IMR-90 (cell line): ENCODE data around the gene STK10. TPM values are rescaled to one million over a fixed set of nuclear protein-coding genes. Genes with fewer than 3 reads are reported as not detected.

Source experiments
- ATAC-seq: fragments of 200-7000 bp; cut with Tn5 transposase; 2 replicates; pipeline ENCODE4 v1.9.1; 2020; ENCODE audit warnings: low read depth, mild to moderate bottlenecking, moderate library complexity
- Bru-seq: library from RNA; stranded (reverse); fragments of 400-500 nt; gene quantifications from one replicate; lab custom pipeline; 2021; lab: Mats Ljungman, UMichigan
- BruChase-seq, 2 experiments: library from RNA; stranded (reverse); fragments of 400-500 nt; gene quantifications; one replicate each; lab custom pipeline; 2021; lab: Mats Ljungman, UMichigan
- BruUV-seq: library from RNA; stranded (reverse); fragments of 400-500 nt; replicated peaks from 2 replicates; lab custom pipeline; 2021; lab: Mats Ljungman, UMichigan
- CTCF ChIA-PET: fragments of 300-600 bp; formaldehyde crosslinking; extraction: SDS; loops from one replicate; lab custom pipeline; 2021; ENCODE audit warnings: antibody characterized with exemption; lab: Yijun Ruan, JAX
- POLR2A ChIA-PET: fragments of 300-600 bp; sonication (Branson Sonifier 250); formaldehyde crosslinking; loops from one replicate; lab custom pipeline; 2022; ENCODE audit warnings: antibody characterized with exemption; ENCODE audit not compliant: unreplicated experiment; lab: Charles Lee
- DNase-seq: peaks from one replicate; pipeline ENCODE4 v3.0.0; 2013
- H2AFZ ChIP-seq: replicated peaks from 2 replicates; pipeline ENCODE3; 2013; ENCODE audit warnings: low read length, mild to moderate bottlenecking; ENCODE audit not compliant: poor library complexity
- H2AK5ac ChIP-seq: 2 replicates; pipeline ENCODE4 v1.6.1; 2013; ENCODE audit warnings: low read depth, low read length, inconsistent platforms
- H2AK9ac ChIP-seq: replicated peaks from 2 replicates; pipeline ENCODE3; 2013; ENCODE audit warnings: mild to moderate bottlenecking, low read depth, low read length, moderate library complexity; ENCODE audit not compliant: poor library complexity
- H2BK120ac ChIP-seq: 2 replicates; pipeline ENCODE4 v1.6.1; 2013; ENCODE audit warnings: low read depth, low read length, inconsistent platforms
- H2BK15ac ChIP-seq: 3 replicates; pipeline ENCODE4 v1.6.1; 2013; ENCODE audit warnings: low read depth, low read length, inconsistent platforms
- H2BK20ac ChIP-seq: 2 replicates; pipeline ENCODE4 v1.6.1; 2013; ENCODE audit warnings: low read depth, mild to moderate bottlenecking, inconsistent platforms, low read length, moderate library complexity
- H2BK5ac ChIP-seq: 2 replicates; pipeline ENCODE4 v1.6.1; 2013; ENCODE audit warnings: mild to moderate bottlenecking, low read depth, low read length, inconsistent platforms; ENCODE audit not compliant: poor library complexity, severe bottlenecking
- H3K14ac ChIP-seq: replicated peaks from 2 replicates; pipeline ENCODE4 v1.6.1; 2013; ENCODE audit warnings: low read depth, low read length, inconsistent platforms
- H3K18ac ChIP-seq: 2 replicates; pipeline ENCODE4 v1.6.1; 2013; ENCODE audit warnings: low read depth, low read length, control low read depth
- H3K23ac ChIP-seq: 2 replicates; pipeline ENCODE4 v1.6.1; 2013; ENCODE audit warnings: low read depth, low read length, inconsistent platforms
- H3K27ac ChIP-seq: 2 replicates; pipeline ENCODE4 v1.5.1; 2013; ENCODE audit warnings: mild to moderate bottlenecking, control low read depth, low read length; ENCODE audit not compliant: insufficient read depth
- H3K27me3 ChIP-seq: 2 replicates; pipeline ENCODE4 v1.6.1; 2013; ENCODE audit warnings: low read length; ENCODE audit not compliant: control insufficient read depth, insufficient read depth
- H3K36me3 ChIP-seq: 2 replicates; pipeline ENCODE4 v1.6.1; 2013; ENCODE audit warnings: low read length, mixed read lengths; ENCODE audit not compliant: control insufficient read depth, insufficient read depth
- H3K4ac ChIP-seq: 2 replicates; pipeline ENCODE4 v1.6.1; 2013; ENCODE audit warnings: low read depth, low read length, inconsistent platforms
- H3K4me1 ChIP-seq: 2 replicates; pipeline ENCODE4 v1.6.1; 2013; ENCODE audit warnings: low read length, mixed read lengths; ENCODE audit not compliant: control insufficient read depth, insufficient read depth
- H3K4me2 ChIP-seq: 2 replicates; pipeline ENCODE4 v1.6.1; 2013; ENCODE audit warnings: low read depth, mild to moderate bottlenecking, control low read depth, low read length, moderate library complexity
- H3K4me3 ChIP-seq: 2 replicates; pipeline ENCODE4 v1.5.1; 2013; ENCODE audit warnings: low read depth, mild to moderate bottlenecking, control low read depth, low read length, moderate library complexity; ENCODE audit not compliant: insufficient read depth
- H3K56ac ChIP-seq: 2 replicates; pipeline ENCODE4 v1.6.1; 2013; ENCODE audit warnings: low read length, inconsistent platforms; ENCODE audit not compliant: insufficient read depth; ENCODE audit errors: extremely low read depth
- H3K79me1 ChIP-seq, 2 experiments: 2 replicates each; pipeline ENCODE4 v1.6.1; 2013; ENCODE audit warnings: low read length in 2 of 2, inconsistent platforms in 1 of 2, low read depth in 1 of 2
- H3K9ac ChIP-seq: 2 replicates; pipeline ENCODE4 v1.6.1; 2013; ENCODE audit warnings: low read depth, low read length, control low read depth
- H3K9me1 ChIP-seq: 2 replicates; pipeline ENCODE4 v1.6.1; 2013; ENCODE audit warnings: low read length, inconsistent platforms; ENCODE audit not compliant: insufficient read depth
- H3K9me3 ChIP-seq: 2 replicates; pipeline ENCODE4 v1.6.1; 2013; ENCODE audit warnings: low read length; ENCODE audit not compliant: control insufficient read depth, insufficient read depth
- H4K20me1 ChIP-seq: 2 replicates; pipeline ENCODE4 v1.6.1; 2013; ENCODE audit warnings: low read length, inconsistent platforms; ENCODE audit not compliant: insufficient read depth
- H4K5ac ChIP-seq: 2 replicates; pipeline ENCODE4 v1.6.1; 2013; ENCODE audit warnings: mild to moderate bottlenecking, low read depth, low read length, control low read depth
- H4K8ac ChIP-seq, 2 experiments: 2 replicates each; pipeline ENCODE4 v1.6.1; 2013; ENCODE audit warnings: low read depth in 2 of 2, low read length in 2 of 2, control low read depth in 1 of 2, inconsistent platforms in 1 of 2
- H4K91ac ChIP-seq: 2 replicates; pipeline ENCODE4 v1.6.1; 2013; ENCODE audit warnings: low read depth, low read length, inconsistent platforms; ENCODE audit not compliant: insufficient read depth
- BHLHE40 ChIP-seq: fragments of 150-350 bp; IDR thresholded peaks from 2 replicates; pipeline ENCODE4 v1.6.1; 2016; ENCODE audit warnings: mild to moderate bottlenecking, low read depth, low read length
- CEBPB ChIP-seq: IDR thresholded peaks from 2 replicates; pipeline ENCODE4 v1.6.1; 2012; ENCODE audit warnings: low read depth, low read length, improper control_type of control experiment
- CHD1 ChIP-seq: IDR thresholded peaks from 2 replicates; pipeline ENCODE4 v1.6.1; 2012; ENCODE audit warnings: low read depth, low read length, improper control_type of control experiment
- MAFK ChIP-seq: IDR thresholded peaks from 2 replicates; pipeline ENCODE4 v1.6.1; 2012; ENCODE audit warnings: low read depth, low read length, improper control_type of control experiment
- MAZ ChIP-seq: IDR thresholded peaks from 2 replicates; pipeline ENCODE4 v1.6.1; 2012; ENCODE audit warnings: low read depth, mild to moderate bottlenecking, low read length, improper control_type of control experiment, moderate library complexity, borderline replicate concordance
- MXI1 ChIP-seq: IDR thresholded peaks from 2 replicates; pipeline ENCODE4 v1.6.1; 2012; ENCODE audit warnings: low read depth, mild to moderate bottlenecking, low read length, moderate library complexity, borderline replicate concordance
- POLR2A ChIP-seq: IDR thresholded peaks from 2 replicates; pipeline ENCODE4 v1.6.1; 2012; ENCODE audit warnings: mild to moderate bottlenecking, low read depth, low read length
- RCOR1 ChIP-seq: IDR thresholded peaks from 2 replicates; pipeline ENCODE4 v1.6.1; 2012; ENCODE audit warnings: mild to moderate bottlenecking, low read length, improper control_type of control experiment; ENCODE audit not compliant: insufficient replicate concordance
- RFX5 ChIP-seq: IDR thresholded peaks from 2 replicates; pipeline ENCODE4 v1.8.0; 2012; ENCODE audit warnings: low read depth, mild to moderate bottlenecking, low read length, moderate library complexity
- WGBS, 2 experiments: methylation state at CpG; one replicate each; pipeline versions ENCODE4 v1.1.5 to v1.1.7; 2013; ENCODE audit warnings: missing lambda C conversion rate in 2 of 2; ENCODE audit not compliant: insufficient read length in 1 of 2; ENCODE audit errors: extremely low coverage in 2 of 2; 5-methylcytosine and 5-hydroxymethylcytosine counted together
- dilution Hi-C: fragments of 300-500 bp; cut with HindIII; formaldehyde crosslinking; loops from one replicate; pipeline ENCODE4 v1.14.3; 2018; ENCODE audit warnings: low sequenced_read_pairs; ENCODE audit not compliant: unreplicated experiment
- in situ Hi-C: fragments of 300-500 bp; cut with MboI; formaldehyde crosslinking; loops from 3 replicates; pipeline ENCODE4 v1.14.3; 2019; ENCODE audit warnings: low sequenced_read_pairs, inconsistent platforms, mixed read lengths
- intact Hi-C: fragments of 100-400 bp; cut with micrococcal nuclease; formaldehyde crosslinking; loops from 2 replicates; pipeline ENCODE4 v1.10.0; 2022
- long read RNA-seq: library from polyadenylated mRNA; unstranded; transcript quantifications from one replicate; pipeline ENCODE4 v2.0.0, GENCODE V29; 2021; ENCODE audit not compliant: unreplicated experiment
- polyA plus RNA-seq, 3 experiments: library from polyadenylated mRNA; depleted of rRNA; stranded (reverse); fragments of >200 nt; gene quantifications; 2 replicates each; pipeline ENCODE4 v1.2.3, GENCODE V29; 2012; ENCODE audit warnings: low replicate concordance in 1 of 3
- total RNA-seq: library from RNA; depleted of rRNA; stranded (reverse); fragments of >200 nt; gene quantifications from 2 replicates; pipeline ENCODE4 v1.2.3, GENCODE V29; 2012; rRNA removed
- TF ChIP-seq, protein P1 (sequence below): fragments of 150-350 bp; IDR thresholded peaks from 2 replicates; pipeline ENCODE4 v1.6.1; 2017; ENCODE audit warnings: mild to moderate bottlenecking, antibody characterized with exemption, low read length, low read depth
- TF ChIP-seq, protein P2 (sequence below): fragments of 150-350 bp; IDR thresholded peaks from 2 replicates; pipeline ENCODE4 v1.6.1; 2016; ENCODE audit warnings: low read depth, mild to moderate bottlenecking, low read length, moderate library complexity, borderline replicate concordance

The STK10 gene
- 15.4 and 16.4 TPM in 2 replicates for total RNA-seq
- 17.8 and 18.5 TPM in 2 replicates for polyA plus RNA-seq (2012; rRNA removed)
- polyA plus RNA-seq (2012; cell fraction: cytosol; rRNA removed): 8.9 and 15.5 TPM in 2 replicates
- 49.7 and 83.4 TPM in 2 replicates for polyA plus RNA-seq (2012; cell fraction: nucleus; rRNA removed; ENCODE audit: low replicate concordance)
- Bru-seq, nascent RNA: percentile 81 among the genes with signal in this experiment
- BruChase-seq, experiment 1, labeled RNA remaining after a 6-hour chase: percentile 79 among the genes with signal in this experiment
- percentile 72 among the genes with signal in this experiment for BruChase-seq, experiment 2, labeled RNA remaining after a 2-hour chase
- long read RNA-seq, full-length matches to known transcripts: 10 of 21 reads
- long read RNA-seq, partial matches to known transcripts: 10 of 21 reads
- long read RNA-seq, other reads (novel, unspliced or antisense): 1 of 21 reads

DNA sequence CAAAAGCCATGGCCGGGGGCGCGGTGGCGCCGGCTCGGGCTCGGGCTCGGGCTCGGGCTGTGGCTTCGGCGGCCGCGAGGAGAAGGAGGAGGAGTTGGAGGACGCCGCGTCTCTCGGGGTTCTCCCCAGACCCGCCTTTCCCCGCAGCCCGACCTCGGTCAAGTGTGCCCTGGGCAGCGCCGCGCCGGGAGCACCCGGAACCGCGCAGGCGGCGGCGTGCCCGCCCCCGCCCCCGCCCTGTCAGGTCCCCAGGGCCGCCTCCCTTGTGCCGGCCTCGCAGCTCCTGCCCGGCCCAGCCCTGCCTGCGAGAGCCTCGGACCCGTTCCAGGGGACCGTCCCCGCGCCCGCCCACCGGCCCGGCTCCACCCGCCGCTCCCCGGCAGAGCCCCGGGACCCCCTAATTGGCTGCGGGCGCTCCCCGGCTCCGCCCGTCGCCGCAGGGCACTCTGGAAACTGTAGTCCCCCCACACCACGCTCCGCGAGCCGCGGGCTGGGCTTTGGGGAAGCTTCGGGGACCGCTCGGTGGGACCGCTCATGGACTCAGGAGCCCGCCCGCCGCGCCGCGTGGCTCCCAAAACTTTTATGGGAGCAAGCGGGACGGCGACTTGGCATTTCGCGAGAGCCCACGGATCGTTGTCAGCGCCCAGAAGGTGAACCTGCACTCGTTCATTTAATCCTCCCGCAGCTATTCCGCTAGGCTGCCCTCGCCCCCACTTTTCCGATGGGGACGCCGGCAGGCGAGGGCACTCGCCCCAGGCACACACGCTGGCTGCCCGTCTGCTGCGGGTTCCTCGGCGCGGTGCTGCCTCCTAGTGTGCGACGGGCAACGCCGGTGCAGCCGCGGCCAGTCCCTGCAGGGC is at the start of gene STK10:
STK10 (minus strand) TSS at position 192 of the 860 bp plus-strand sequence; CDS start at position 10, 182 bp downstream.
- Histone ChIP-seq H3K9ac (peak within 1 kb of the TSS; percentile 83), H3K14ac (peak within 1 kb of the TSS; percentile 92), H3K56ac (peak within 1 kb of the TSS; percentile 77), H3K18ac (peak within 1 kb of the TSS; percentile 36), H2AK9ac (peak within 1 kb of the TSS; percentile 96), H3K9me1 (peaks cover 6% of the 10 kb centered on the region), H3K27me3 (no peaks in the 10 kb centered on the region), H2BK20ac (no peak within 1 kb of the TSS), H2BK5ac (peak within 1 kb of the TSS; percentile 75), H3K36me3 (no peaks in the 10 kb centered on the region), H2BK120ac (peak within 1 kb of the TSS; percentile 77), H3K27ac (peak within 1 kb of the TSS; percentile 88), H3K4ac (peak within 1 kb of the TSS; percentile 88), H2BK15ac (peak within 1 kb of the TSS; percentile 41; the same call in 1 of the 3 replicates), H4K5ac (peak within 1 kb of the TSS; percentile 48), H2AK5ac (peak within 1 kb of the TSS; percentile 49), H4K20me1 (peaks cover 4% of the 10 kb centered on the region), H3K4me3 (peak within 1 kb of the TSS; percentile 98), H2AFZ (peak within 1 kb of the TSS; percentile 99), H3K4me1 (peaks cover 11% of the 10 kb centered on the region), H3K23ac (peak within 1 kb of the TSS; percentile 83), H3K9me3 (no peaks in the 10 kb centered on the region), H3K4me2 (peak within 1 kb of the TSS; percentile 83), H4K8ac (peak within 1 kb of the TSS; percentile 58 to 61; a peak in 3 of 4 replicates), H4K91ac (peak within 1 kb of the TSS; percentile 73), H3K79me1 (peaks cover 17 to 42% of the 10 kb centered on the region in 2 experiments; a peak in 3 of 4 replicates)
- dilution Hi-C loops: no loop called here
- DNase-seq (peak; percentile 87), ATAC-seq (peak; percentile 90)
- ChIA-PET CTCF (interaction anchor here (0.5 to 1.4 kb wide), 20 partner anchors 10 to 590 kb away, joined by 3 to 7 read pairs (median 3); partner anchors contain the start of gene FBXW11), POLR2A (no interaction called here)
- in situ Hi-C loops: loop anchor here (5.0 to 25.0 kb wide), 2 partner anchors 86 to 776 kb away; partner anchors contain the start of gene FGF18
- whole genome bisulfite sequencing, 2 experiments: 0% methylated on average over 50 of the region's 102 CpGs; no CpG with 5 or more reads in 1 of the 2 experiments
- intact Hi-C loops: loop anchor here (1.0 to 5.0 kb wide), 6 partner anchors 81 to 771 kb away; partner anchors contain the start of genes FBXW11, FGF18 and UBTD2
- BruUV-seq: no TSS peak
- TF ChIP-seq MXI1 (peak; percentile 87; the same call in 1 of the 2 replicates), CEBPB (no peak), CHD1 (no peak), BHLHE40 (peak; percentile 63), RCOR1 (no peak), RFX5 (no peak), POLR2A (0 out of 2 replicates have a peak, but pooled peaks have one; percentile 17), MAZ (peak; percentile 79), MAFK (no peak)
- TF ChIP-seq, protein P1, sequence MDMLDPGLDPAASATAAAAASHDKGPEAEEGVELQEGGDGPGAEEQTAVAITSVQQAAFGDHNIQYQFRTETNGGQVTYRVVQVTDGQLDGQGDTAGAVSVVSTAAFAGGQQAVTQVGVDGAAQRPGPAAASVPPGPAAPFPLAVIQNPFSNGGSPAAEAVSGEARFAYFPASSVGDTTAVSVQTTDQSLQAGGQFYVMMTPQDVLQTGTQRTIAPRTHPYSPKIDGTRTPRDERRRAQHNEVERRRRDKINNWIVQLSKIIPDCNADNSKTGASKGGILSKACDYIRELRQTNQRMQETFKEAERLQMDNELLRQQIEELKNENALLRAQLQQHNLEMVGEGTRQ: no peak
- TF ChIP-seq, protein P2, sequence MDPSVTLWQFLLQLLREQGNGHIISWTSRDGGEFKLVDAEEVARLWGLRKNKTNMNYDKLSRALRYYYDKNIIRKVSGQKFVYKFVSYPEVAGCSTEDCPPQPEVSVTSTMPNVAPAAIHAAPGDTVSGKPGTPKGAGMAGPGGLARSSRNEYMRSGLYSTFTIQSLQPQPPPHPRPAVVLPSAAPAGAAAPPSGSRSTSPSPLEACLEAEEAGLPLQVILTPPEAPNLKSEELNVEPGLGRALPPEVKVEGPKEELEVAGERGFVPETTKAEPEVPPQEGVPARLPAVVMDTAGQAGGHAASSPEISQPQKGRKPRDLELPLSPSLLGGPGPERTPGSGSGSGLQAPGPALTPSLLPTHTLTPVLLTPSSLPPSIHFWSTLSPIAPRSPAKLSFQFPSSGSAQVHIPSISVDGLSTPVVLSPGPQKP: no peak
